Activated naive CD4-positive, alpha-beta T cell treated with anti-CD3 and anti-CD28 coated beads, Interleukin-2, amount 10 ng/mL, durations not matched to agents 7 days and 5 days (primary cell): ENCODE data around the gene NR1H2.
A peak's percentile ranks its signal among the peaks of the same experiment; 100 is the strongest.

Source experiments
- CTCF ChIA-PET: fragments of 350-600 bp; sonication (Branson Sonifier 250); formaldehyde crosslinking; loops from one replicate; lab custom pipeline; 2021; ENCODE audit warnings: antibody characterized with exemption; lab: Charles Lee
- DNase-seq: peaks from one replicate; pipeline ENCODE4 v3.0.0-alpha.2; 2020
- H3K27ac Mint-ChIP-seq: one replicate; pipeline ENCODE4 v1.8.0; 2021; ENCODE audit warnings: mild to moderate bottlenecking, moderate library complexity, mixed read lengths
- H3K27me3 Mint-ChIP-seq: one replicate; pipeline ENCODE4 v1.8.0; 2021; ENCODE audit warnings: mild to moderate bottlenecking, mixed read lengths
- H3K36me3 Mint-ChIP-seq: one replicate; pipeline ENCODE4 v1.8.0; 2021; ENCODE audit warnings: mixed read lengths
- H3K4me1 Mint-ChIP-seq: one replicate; pipeline ENCODE4 v1.8.0; 2021; ENCODE audit warnings: mixed read lengths
- H3K4me3 Mint-ChIP-seq: one replicate; pipeline ENCODE4 v1.8.0; 2021; ENCODE audit warnings: mild to moderate bottlenecking, moderate library complexity, mixed read lengths
- H3K9me3 Mint-ChIP-seq: one replicate; pipeline ENCODE4 v1.8.0; 2021; ENCODE audit warnings: mixed read lengths

NR1H2 gene

GRCh38 chr19:50422397-50423278 lies 46.4 kb downstream of the NR1H2 start:
- Mint-ChIP-seq H3K27me3 (peaks cover 20% of the 10 kb centered on the region), H3K36me3 (no peaks in the 10 kb centered on the region), H3K4me3 (no peak overlapping the region), H3K9me3 (no peaks in the 10 kb centered on the region), H3K4me1 (peaks cover 7% of the 10 kb centered on the region), H3K27ac (no peak overlapping the region)
- no peak for DNase-seq
- CTCF ChIA-PET = no interaction called here

GRCh38 chr19:50423279-50424113 lies 47.2 kb downstream of the NR1H2 start:
- Mint-ChIP-seq H3K4me3 (no peak overlapping the region), H3K27ac (no peak overlapping the region), H3K27me3 (peaks cover 23% of the 10 kb centered on the region), H3K4me1 (peaks cover 7% of the 10 kb centered on the region), H3K36me3 (no peaks in the 10 kb centered on the region), H3K9me3 (no peaks in the 10 kb centered on the region)
- no peak for DNase-seq
- CTCF ChIA-PET = no interaction called here

- CTCF ChIA-PET = no interaction called here
Measured at GRCh38 chr19:50425581-50425980, 49.3 kb downstream of the NR1H2 start.

GRCh38 chr19:50427318-50427925 lies 51.2 kb downstream of the NR1H2 start:
- Mint-ChIP-seq H3K9me3 (no peaks in the 10 kb centered on the region), H3K4me3 (peak overlapping the region; percentile 21), H3K27me3 (peaks cover 46% of the 10 kb centered on the region), H3K4me1 (peaks cover 17% of the 10 kb centered on the region), H3K36me3 (no peaks in the 10 kb centered on the region), H3K27ac (no peak overlapping the region)
- DNase-seq = no peak
- CTCF ChIA-PET = no interaction called here

More at GRCh38 chr19:50425581-50425980, 49.3 kb downstream of the NR1H2 start:
- peaks cover 30% of the 10 kb centered on the region for H3K27me3 Mint-ChIP-seq
- no peak for DNase-seq
- H3K4me1 Mint-ChIP-seq = peaks cover 7% of the 10 kb centered on the region
- H3K4me3 Mint-ChIP-seq = no peak overlapping the region
- H3K36me3 Mint-ChIP-seq = no peaks in the 10 kb centered on the region
- H3K27ac Mint-ChIP-seq = no peak overlapping the region
- H3K9me3 Mint-ChIP-seq = no peaks in the 10 kb centered on the region

- H3K4me3 Mint-ChIP-seq = peak overlapping the region; percentile 38
- H3K4me1 Mint-ChIP-seq = peaks cover 17% of the 10 kb centered on the region
- no peak overlapping the region for H3K27ac Mint-ChIP-seq
Measured at GRCh38 chr19:50427997-50428425, 51.8 kb downstream of the NR1H2 start.

GRCh38 chr19:50428772-50429463 lies 52.7 kb downstream of the NR1H2 start:
- Mint-ChIP-seq H3K27me3 (peaks cover 61% of the 10 kb centered on the region), H3K4me1 (peaks cover 17% of the 10 kb centered on the region), H3K4me3 (no peak overlapping the region), H3K36me3 (no peaks in the 10 kb centered on the region), H3K9me3 (no peaks in the 10 kb centered on the region), H3K27ac (no peak overlapping the region)
- DNase-seq = no peak
- CTCF ChIA-PET = interaction anchor here (0.8 kb wide), 1 partner anchor 14 kb away, joined by 3 read pairs; no protein-coding TSS in a partner anchor

More at GRCh38 chr19:50427997-50428425, 51.8 kb downstream of the NR1H2 start:
- CTCF ChIA-PET = interaction anchor here (0.8 kb wide), 1 partner anchor 13 kb away, joined by 3 read pairs; no protein-coding TSS in a partner anchor
- H3K27me3 Mint-ChIP-seq = peaks cover 52% of the 10 kb centered on the region
- peak; percentile 63 for DNase-seq
- no peaks in the 10 kb centered on the region for H3K9me3 Mint-ChIP-seq
- H3K36me3 Mint-ChIP-seq = no peaks in the 10 kb centered on the region

GRCh38 chr19:50430888-50431342 lies 54.7 kb downstream of the NR1H2 start:
- no peak for DNase-seq
- Mint-ChIP-seq H3K27me3 (peaks cover 74% of the 10 kb centered on the region), H3K27ac (no peak overlapping the region), H3K4me3 (peak overlapping the region; percentile 84), H3K36me3 (no peaks in the 10 kb centered on the region), H3K4me1 (peaks cover 17% of the 10 kb centered on the region), H3K9me3 (no peaks in the 10 kb centered on the region)
- CTCF ChIA-PET = no interaction called here

- CTCF ChIA-PET = interaction anchor here (0.7 kb wide), 1 partner anchor 9 kb away, joined by 3 read pairs; no protein-coding TSS in a partner anchor
- DNase-seq = peak; percentile 91
- peak overlapping the region; percentile 84 for H3K4me3 Mint-ChIP-seq
- peaks cover 17% of the 10 kb centered on the region for H3K4me1 Mint-ChIP-seq
- H3K36me3 Mint-ChIP-seq = no peaks in the 10 kb centered on the region
- H3K27me3 Mint-ChIP-seq = peaks cover 81% of the 10 kb centered on the region
- peak overlapping the region; percentile 80 for H3K27ac Mint-ChIP-seq
- no peaks in the 10 kb centered on the region for H3K9me3 Mint-ChIP-seq
Measured at GRCh38 chr19:50431343-50432220, 55.3 kb downstream of the NR1H2 start.

GRCh38 chr19:50432221-50433028 lies 56.2 kb downstream of the NR1H2 start, which contains the start of gene MYBPC2:
MYBPC2 (plus strand) TSS chr19:50432892; CDS start chr19:50432954, 62 bp downstream.
- CTCF ChIA-PET = interaction anchor here (0.7 kb wide), 1 partner anchor 8 kb away, joined by 3 read pairs; no protein-coding TSS in a partner anchor
- no peaks in the 10 kb centered on the region for H3K9me3 Mint-ChIP-seq
- DNase-seq = no peak
- peak within 1 kb of the TSS; percentile 80 for H3K27ac Mint-ChIP-seq
- H3K36me3 Mint-ChIP-seq = no peaks in the 10 kb centered on the region
- peaks cover 17% of the 10 kb centered on the region for H3K4me1 Mint-ChIP-seq
- H3K4me3 Mint-ChIP-seq = peak within 1 kb of the TSS; percentile 84
- peaks cover 83% of the 10 kb centered on the region for H3K27me3 Mint-ChIP-seq
